C4-2B (cell line): ENCODE data around the gene OPRL1.

Experiments
- H3K27ac ChIP-seq: fragments of 450-650 bp; 2 replicates; pipeline ENCODE4 v1.5.1; 2017
- ZFX ChIP-seq: fragments of 450-650 bp; IDR thresholded peaks from 2 replicates; pipeline ENCODE4 v1.6.1; 2017
- TF ChIP-seq, protein P1 (sequence below): fragments of 450-650 bp; conservative IDR thresholded peaks from 2 replicates; pipeline ENCODE4 v1.5.1; 2017; ENCODE audit warnings: mild to moderate bottlenecking

The OPRL1 gene

DNA sequence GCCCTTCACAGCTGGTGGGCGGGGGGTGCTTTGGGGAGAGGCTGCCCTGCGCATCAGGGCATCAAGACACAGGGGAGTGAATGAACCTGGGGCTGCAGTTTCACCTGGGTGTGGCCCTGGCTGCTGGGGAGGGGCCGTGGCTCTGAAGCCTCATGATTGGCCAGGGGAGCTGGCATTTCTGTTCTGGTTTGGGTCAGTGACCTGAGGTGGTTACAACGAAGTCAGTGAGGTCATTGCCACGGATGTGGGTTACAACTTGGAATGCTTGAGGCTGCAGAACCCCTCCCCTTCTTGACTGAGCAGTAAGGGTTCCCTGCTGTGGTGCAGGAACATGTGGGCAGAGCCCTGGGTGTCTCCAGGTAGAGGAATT, 13.9 kb upstream of the OPRL1 start:
- no peak overlapping the region for H3K27ac ChIP-seq
- TF ChIP-seq ZFX, result no peak
- TF ChIP-seq, protein P1, sequence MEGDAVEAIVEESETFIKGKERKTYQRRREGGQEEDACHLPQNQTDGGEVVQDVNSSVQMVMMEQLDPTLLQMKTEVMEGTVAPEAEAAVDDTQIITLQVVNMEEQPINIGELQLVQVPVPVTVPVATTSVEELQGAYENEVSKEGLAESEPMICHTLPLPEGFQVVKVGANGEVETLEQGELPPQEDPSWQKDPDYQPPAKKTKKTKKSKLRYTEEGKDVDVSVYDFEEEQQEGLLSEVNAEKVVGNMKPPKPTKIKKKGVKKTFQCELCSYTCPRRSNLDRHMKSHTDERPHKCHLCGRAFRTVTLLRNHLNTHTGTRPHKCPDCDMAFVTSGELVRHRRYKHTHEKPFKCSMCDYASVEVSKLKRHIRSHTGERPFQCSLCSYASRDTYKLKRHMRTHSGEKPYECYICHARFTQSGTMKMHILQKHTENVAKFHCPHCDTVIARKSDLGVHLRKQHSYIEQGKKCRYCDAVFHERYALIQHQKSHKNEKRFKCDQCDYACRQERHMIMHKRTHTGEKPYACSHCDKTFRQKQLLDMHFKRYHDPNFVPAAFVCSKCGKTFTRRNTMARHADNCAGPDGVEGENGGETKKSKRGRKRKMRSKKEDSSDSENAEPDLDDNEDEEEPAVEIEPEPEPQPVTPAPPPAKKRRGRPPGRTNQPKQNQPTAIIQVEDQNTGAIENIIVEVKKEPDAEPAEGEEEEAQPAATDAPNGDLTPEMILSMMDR, result no peak

DNA sequence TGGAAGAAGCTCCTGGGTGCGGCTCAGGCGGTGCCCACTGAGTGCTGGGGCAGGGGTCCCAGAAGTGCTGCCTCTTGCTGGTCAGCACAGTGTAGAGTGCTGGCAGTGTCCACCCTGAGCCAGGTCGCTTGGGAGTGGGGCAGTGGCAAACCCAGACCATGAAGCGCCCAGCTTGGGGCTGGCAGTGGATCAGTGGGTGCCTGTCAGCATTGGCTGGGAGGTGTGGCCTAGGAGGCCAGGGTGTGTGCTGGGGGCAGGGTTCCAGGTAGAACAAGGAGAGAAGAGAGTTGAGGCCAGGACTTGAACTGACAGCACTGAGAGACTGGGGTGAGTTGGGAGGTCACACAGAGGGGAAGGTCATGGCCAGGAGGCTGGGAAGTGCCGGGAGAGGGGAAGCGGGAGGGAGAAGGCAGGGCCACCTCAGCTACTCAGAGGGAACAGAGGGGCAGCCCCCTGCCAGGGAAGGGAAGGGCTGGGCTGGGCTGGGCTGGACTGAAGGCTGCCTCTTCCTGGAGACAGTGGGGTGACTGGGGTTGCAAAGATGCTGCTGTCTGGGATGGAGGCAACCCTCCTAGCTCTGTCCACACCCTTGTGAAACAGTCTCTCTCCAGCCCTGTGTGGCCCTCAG, 12.8 kb upstream of the OPRL1 start:
- no peak overlapping the region for H3K27ac ChIP-seq
- TF ChIP-seq, protein P1, result no peak
- TF ChIP-seq ZFX, result no peak

DNA sequence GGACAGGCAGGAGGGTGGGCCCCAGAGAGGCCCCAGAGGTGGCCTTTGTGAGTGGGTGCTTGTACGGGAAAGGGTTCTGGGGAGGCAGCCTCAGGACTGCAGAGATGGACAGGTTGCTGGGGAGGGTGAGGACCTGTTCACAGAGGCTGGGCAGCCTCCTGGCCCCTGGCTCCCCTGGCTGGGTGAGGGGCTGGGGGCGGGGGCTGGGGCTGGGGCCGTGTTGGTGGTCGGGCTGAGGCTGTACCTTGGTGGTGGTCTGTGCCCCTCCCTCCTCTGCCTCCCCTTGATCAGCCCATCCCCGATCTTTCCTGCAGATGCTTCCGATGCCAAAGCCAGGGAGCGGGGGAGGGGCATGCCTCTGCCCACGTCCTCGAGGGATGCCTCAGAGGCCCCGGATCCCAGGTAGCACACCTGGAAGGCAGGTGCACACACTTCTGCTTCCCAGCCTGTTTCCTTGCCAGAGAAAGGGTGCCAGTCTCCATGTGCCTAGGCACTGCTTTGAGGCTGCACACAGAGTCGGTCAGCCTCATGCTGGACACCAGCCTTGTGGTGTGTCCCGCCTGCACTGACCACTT, 12.1 kb upstream of the OPRL1 start:
- no peak for TF ChIP-seq ZFX
- TF ChIP-seq, protein P1, result no peak
- no peak overlapping the region for H3K27ac ChIP-seq

DNA sequence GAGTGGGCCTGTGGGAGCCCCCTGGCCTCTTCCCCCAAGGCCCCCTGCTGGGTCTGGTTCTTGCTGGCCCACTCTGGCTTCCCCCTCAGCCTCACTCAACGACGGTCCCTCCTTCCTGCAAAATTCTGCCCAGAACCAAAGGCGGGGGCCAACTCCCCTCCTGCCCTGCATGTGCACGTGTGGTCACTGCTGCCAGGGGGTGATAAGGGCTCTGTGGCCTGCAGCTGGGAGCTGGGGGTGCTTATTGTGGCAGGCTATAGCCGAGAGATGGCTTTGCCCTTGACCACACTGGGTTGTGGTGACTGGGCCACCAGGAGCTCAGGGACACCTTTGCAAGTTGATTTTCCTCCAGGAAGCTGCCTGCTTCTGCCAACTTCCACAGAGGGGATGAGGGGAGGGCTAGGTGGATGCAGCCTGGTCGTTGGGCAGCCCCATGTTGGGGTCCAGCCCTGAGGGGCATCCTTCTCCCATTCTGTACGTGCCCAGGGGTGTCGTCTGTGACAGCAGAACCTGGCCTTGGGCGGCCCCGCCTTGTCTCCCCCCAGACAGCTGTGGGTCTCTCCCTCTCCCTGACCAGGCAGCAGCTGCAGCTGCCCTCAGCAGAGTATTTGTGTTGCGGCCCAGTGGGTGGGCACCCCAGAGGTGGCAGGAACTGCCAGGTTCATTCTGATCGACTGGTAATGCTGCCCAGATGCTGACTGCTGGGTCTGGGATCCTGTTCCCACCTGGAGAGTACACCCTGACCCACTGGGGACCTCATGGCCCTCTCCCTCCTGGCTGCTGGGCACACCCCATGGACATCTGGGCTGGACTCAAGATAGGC, 11.3 kb upstream of the OPRL1 start:
- no peak overlapping the region for H3K27ac ChIP-seq
- no peak for TF ChIP-seq ZFX

DNA sequence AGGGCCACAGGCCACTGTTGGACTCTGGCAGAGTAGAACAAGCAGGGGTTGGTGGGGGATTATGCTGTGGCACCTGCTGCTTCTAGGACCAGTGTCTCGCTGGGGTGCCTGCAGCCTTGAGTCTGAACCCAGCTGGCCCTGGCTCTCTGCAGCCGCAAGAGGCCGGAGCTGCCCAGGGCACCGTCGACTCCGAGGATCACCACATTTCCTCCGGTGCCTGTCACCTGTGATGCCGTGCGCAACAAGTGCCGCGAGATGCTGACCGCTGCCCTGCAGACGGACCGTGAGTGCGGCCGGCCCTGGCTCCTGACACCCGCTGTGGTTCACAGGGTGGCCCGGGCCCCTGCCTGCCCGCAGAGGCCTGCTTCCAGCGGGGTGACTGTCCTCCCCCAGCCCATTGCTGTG, 10.7 kb upstream of the OPRL1 start:
- H3K27ac ChIP-seq, result no peak overlapping the region
- TF ChIP-seq, protein P1, result no peak
- no peak for TF ChIP-seq ZFX

DNA sequence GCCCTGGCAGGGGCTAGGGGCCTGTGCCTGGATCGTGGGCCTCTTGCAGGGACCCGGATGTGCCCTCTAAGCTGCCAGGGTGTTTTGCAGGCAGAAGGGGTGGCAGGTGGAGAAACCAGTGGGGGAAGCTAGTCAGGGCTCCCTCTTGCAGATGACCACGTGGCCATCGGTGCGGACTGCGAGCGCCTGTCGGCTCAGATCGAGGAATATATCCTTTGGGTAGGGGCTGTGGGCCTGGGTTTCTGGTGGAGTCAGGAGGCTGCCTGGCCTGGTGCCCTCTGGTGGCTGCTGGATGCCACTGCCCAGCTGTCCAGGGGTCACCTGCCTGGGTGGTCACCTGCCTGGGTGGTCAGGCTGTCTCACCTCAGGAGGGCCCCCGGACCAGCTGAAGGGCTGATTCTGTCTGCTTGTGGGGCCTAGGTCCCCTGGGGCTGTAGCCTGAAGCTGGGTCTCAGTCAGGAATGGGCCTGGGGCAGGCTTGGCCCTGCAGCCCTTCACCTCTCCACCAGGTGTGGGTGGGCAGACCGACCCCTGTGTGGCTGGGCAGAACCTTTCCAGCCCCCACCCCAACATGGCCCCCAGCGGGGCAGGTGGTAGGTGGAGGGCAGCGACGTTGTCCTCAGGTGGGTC, 10.2 kb upstream of the OPRL1 start:
- H3K27ac ChIP-seq, result no peak overlapping the region

DNA sequence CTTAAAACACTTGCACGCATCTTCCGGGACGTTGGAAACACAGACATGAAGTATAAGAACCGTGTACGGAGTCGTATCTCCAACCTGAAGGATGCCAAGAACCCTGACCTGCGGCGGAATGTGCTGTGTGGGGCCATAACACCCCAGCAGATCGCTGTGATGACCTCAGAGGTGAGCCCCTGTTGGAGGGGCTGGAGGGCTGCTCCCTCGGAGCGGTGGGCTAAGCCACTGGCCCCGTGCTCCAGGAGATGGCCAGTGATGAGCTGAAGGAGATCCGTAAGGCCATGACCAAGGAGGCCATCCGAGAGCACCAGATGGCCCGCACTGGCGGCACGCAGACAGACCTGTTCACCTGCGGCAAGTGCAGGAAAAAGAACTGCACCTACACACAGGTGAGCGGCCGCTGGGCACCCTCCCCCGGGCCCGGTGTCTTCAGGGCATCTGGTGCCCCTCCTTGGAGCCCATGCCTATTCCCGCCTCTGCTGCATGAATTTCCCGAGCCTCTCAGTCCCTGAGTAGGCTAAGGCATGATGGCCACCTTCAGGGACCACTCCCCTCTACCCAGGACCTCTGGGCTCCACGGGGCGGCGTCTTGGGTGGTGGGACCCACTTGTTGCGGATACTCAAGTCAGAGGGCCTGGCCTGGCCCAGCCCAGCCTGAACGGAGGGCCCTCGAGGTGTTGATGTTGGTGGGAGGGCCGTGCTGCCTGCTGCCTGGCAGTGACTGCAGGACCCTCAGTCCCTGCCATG, 9.5 kb upstream of the OPRL1 start:
- TF ChIP-seq ZFX, result no peak
- TF ChIP-seq, protein P1, result no peak
- no peak overlapping the region for H3K27ac ChIP-seq

More for the DNA sequence above, 10.2 kb upstream of the OPRL1 start:
- TF ChIP-seq ZFX, result no peak
- TF ChIP-seq, protein P1, result peak; percentile 90
